A549 (cell line): ENCODE results near the gene RELN.

Source experiments
- CHD2 ChIP-seq: fragments of 150-350 bp; IDR thresholded peaks from 2 replicates; pipeline ENCODE4 v1.6.1; 2014; ENCODE audit warnings: low read length; ENCODE audit not compliant: partially characterized antibody
- CTCF ChIP-seq: fragments of >200 bp; sonication (Bioruptor Twin); formaldehyde crosslinking; IDR thresholded peaks from 3 replicates; pipeline ENCODE4 v1.5.1; 2016
- E2F6 ChIP-seq: IDR thresholded peaks from 2 replicates; pipeline ENCODE4 v1.6.1; 2012; ENCODE audit warnings: low read depth, borderline replicate concordance
- EP300 ChIP-seq, 2 experiments: fragments of >200 bp; sonication (Bioruptor Twin); formaldehyde crosslinking; IDR thresholded peaks; 2 replicates in 1 of 2; 3 replicates in 1 of 2; pipeline ENCODE4 v1.6.1; 2016 to 2017
- FOSL2 ChIP-seq, 2 experiments: fragments of 450-650 bp in 1 of 2; fragments of >200 bp in 1 of 2; sonication (Bioruptor Twin) in 1 of 2; formaldehyde crosslinking; IDR thresholded peaks; 2 replicates each; pipeline versions ENCODE4 v1.5.0 to v1.6.1; 2016 to 2020; ENCODE audit warnings: mild to moderate bottlenecking in 1 of 2, moderate library complexity in 1 of 2
- HDAC2 ChIP-seq: fragments of 200-600 bp; sonication (generic); IDR thresholded peaks from 2 replicates; pipeline ENCODE4 v1.6.1; 2016
- HOXA7 ChIP-seq: fragments of 250-450 bp; sonication (Bioruptor Pico); IDR thresholded peaks from 2 replicates; pipeline ENCODE4 v1.5.0; 2020; ENCODE audit warnings: mild to moderate bottlenecking, moderate library complexity
- KDM5A ChIP-seq: fragments of 200-600 bp; sonication (generic); IDR thresholded peaks from 2 replicates; pipeline ENCODE4 v1.6.1; 2016; ENCODE audit warnings: antibody characterized with exemption, mild to moderate bottlenecking
- MYC ChIP-seq: IDR thresholded peaks from 2 replicates; pipeline ENCODE4 v1.6.1; 2012; ENCODE audit warnings: mild to moderate bottlenecking, inconsistent platforms, low read length, improper control_type of control experiment, borderline replicate concordance
- POLR2A ChIP-seq: IDR thresholded peaks from 2 replicates; pipeline ENCODE4 v1.6.1; 2012; ENCODE audit warnings: mild to moderate bottlenecking, low read length
- RCOR1 ChIP-seq: fragments of 150-350 bp; IDR thresholded peaks from 2 replicates; pipeline ENCODE4 v1.6.1; 2014; ENCODE audit warnings: antibody characterized with exemption, low read length, low read depth
- REST ChIP-seq: fragments of 200-600 bp; sonication (generic); IDR thresholded peaks from 2 replicates; pipeline ENCODE4 v1.6.1; 2016; ENCODE audit warnings: antibody characterized with exemption, mild to moderate bottlenecking, moderate library complexity
- USF2 ChIP-seq: fragments of 450-650 bp; IDR thresholded peaks from 2 replicates; pipeline ENCODE4 v1.6.1; 2014; ENCODE audit warnings: antibody characterized with exemption

- TF ChIP-seq POLR2A (no peak), CTCF (no peak), REST (no peak), FOSL2 (IDR thresholded peaks at IDR 0.05) (no peak), FOSL2 (CRISPR knock-in tag; IDR thresholded peaks at IDR 0.05) (no peak), EP300 (IDR thresholded peaks at IDR 0.05) (no peak), RCOR1 (no peak), USF2 (no peak), KDM5A (no peak), CHD2 (no peak), HDAC2 (no peak), E2F6 (no peak), MYC (no peak), HOXA7 (CRISPR knock-in tag) (no peak)
Measured at GRCh38 chr7:103914147-103914899, 75.1 kb downstream of the RELN start.
